HG03025 (cell line): ENCODE results near the gene STARD7.
"Not testable (repeated sequence)": the region's sequence is repeated elsewhere in the genome, so short reads cannot be mapped to it uniquely, and the experiment has no call there.

Experiments used
- ATAC-seq: cut with Tn5 transposase; IDR thresholded peaks from one replicate; pipeline ENCODE4 v1.9.1; 2021; ENCODE audit warnings: mild to moderate bottlenecking, moderate library complexity; ENCODE audit not compliant: unreplicated experiment, low FRiP score

The STARD7 gene

GRCh38 chr2:96167407-96168013 lies 41.1 kb downstream of the STARD7 start:
- ATAC-seq = no peak

GRCh38 chr2:96164459-96165184 lies 44.0 kb downstream of the STARD7 start:
- ATAC-seq = peak; percentile 64

GRCh38 chr2:96163768-96164429 lies 44.7 kb downstream of the STARD7 start:
- ATAC-seq = peak; percentile 48

DNA sequence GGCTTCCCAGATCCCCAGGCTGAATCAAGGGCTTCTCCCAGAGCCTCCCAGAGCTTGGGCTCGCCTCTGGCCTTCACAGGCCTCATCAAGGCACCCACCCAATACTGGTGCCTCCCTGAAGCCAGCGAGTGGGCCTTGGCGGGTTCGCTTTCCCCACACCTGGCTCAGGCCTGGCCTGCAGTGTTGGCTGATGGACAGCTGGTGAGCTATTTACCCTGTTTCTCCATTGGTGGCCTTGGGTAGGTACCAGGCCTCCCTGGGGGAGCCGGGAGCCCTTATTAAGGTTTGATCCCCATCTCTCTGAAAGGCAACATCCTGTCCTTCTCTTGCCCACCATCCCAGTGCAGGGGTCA lies 45.2 kb downstream of the STARD7 start:
- peak; percentile 13 for ATAC-seq

GRCh38 chr2:96161898-96162297 lies 46.7 kb downstream of the STARD7 start:
- ATAC-seq = no peak

- not testable (repeated sequence) for ATAC-seq
Measured at GRCh38 chr2:96160366-96160765, 48.3 kb downstream of the STARD7 start.

DNA sequence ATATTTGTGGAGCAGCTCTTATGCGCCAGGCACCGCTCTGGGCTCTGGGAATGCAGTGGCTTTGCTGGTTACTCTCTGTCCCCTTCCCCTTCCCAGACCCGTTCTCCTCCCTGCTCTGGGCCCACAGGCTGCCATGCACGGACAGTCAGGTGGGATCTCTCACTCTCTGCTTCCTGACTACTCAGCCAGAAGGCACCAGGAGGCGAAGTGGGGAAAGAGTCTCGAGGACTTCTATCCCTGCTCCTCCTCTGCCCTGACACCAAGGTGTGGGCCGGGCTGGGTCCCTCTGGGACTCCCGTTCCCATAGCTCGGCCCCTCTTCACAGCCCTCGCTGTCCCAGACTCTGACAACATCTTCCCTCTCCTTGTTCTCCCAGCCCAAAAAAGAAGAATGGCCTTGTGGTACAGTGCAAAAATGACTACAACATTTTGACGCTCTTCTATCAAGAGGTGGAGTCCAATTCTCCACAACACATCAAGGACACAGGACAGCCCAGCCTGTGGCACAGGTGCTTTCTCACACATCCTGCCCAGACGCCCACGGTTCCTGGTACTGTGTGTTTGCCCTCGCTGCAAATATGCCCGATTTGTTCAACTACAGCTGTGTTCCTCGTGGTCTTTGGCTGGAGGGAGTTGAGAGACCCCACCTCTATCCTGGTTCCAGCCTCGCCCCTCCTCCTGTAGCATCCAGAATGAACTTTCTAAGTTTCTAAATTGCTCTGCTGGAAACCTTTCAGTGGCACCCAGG lies 49.4 kb downstream of the STARD7 start:
- ATAC-seq = no peak

- ATAC-seq = no peak
Measured at GRCh38 chr2:96158554-96158940, 50.1 kb downstream of the STARD7 start.

GRCh38 chr2:96157649-96158553 lies 50.7 kb downstream of the STARD7 start:
- peak; percentile 42 for ATAC-seq

DNA sequence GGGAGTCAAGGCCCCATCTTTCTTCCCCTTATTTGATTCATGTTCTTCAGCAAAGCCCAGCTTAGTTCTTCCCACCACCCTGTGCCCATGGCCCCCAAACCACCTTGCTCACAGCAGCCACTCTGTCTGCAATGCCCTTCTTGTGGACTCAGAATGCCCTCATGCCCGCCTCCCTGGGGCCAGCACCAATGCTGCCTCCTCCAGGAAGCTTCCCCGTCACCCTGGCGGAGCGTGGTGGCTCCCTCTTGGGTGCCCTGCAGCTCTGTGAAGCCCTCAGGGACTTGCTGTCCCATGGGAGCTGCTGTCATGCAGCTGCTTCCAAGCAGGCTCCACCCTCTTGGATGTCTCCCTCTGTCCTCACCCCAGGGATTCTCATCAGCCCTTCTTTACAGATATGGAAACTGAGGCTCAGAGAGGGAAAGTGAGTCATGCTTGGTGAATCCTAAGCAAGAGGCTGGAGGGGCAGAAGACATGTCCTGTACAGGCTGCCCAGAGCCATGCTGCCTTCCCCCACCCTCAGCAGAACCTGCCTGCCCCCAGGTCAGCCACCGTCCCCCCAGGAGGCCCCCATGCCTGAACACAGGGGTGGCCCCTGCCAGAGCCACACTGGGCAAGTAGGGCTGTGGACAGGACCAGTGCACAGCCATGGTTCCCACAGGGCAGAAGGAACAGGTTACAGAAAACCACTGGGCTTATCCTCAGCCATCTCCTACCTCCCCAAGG lies 51.5 kb downstream of the STARD7 start:
- ATAC-seq = peak; percentile 17

- ATAC-seq = no peak
Measured at GRCh38 chr2:96156011-96156820, 52.4 kb downstream of the STARD7 start.

GRCh38 chr2:96154506-96155380 lies 53.9 kb downstream of the STARD7 start:
- no peak for ATAC-seq

DNA sequence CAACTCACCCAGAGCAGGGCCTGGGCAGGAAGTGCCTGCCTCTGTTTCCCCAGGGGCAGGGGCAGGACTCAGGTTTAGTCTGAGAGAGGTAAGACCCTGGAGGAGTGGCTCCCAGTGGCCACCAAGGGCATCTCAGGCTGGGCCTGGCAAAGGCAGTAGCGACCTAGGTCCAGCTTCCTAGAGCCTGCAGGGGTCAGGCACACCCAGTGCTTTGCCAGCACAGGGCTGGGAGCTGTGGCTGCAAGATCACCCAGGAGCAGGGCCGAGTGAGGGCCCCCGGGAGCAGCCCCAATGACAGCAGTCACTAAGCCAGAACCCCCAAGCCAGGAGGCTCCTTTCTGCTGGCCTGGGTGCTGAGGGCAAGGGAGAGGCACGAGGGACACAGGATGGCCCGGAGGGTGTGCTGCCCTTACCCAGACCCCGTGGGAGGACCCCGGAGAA lies 54.6 kb downstream of the STARD7 start:
- ATAC-seq = no peak

DNA sequence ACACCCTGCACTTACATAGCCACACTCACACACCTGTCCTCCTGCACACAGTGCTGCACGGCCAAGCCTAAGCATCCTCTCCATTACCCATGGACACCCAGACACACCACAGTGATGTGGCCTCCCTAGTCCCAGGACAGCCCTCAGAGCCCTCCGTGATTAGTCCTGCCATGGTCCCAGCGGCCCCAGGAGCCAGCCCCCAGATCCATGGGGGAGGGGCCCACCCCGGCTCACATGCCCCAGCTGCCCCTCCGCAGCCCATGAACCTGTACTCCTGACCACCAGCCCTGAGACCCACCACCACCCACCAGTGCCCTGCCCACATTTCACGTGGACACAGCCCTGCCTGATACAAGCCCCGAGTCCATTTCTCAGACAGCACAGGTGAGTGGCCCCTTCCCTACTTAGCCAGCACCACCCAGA lies 55.3 kb downstream of the STARD7 start:
- ATAC-seq = no peak

GRCh38 chr2:96152304-96153161 lies 56.1 kb downstream of the STARD7 start:
- ATAC-seq = no peak

- ATAC-seq = no peak
Measured at GRCh38 chr2:96151595-96152303, 56.9 kb downstream of the STARD7 start.
